ENCODE measurements around the gene RGS19. TPM values are rescaled to one million over a fixed set of nuclear protein-coding genes. Genes with fewer than 3 reads are reported as not detected.

Gene RGS19
- total RNA-seq, 1 donor from 2014 or later: 26.2 TPM

DNA sequence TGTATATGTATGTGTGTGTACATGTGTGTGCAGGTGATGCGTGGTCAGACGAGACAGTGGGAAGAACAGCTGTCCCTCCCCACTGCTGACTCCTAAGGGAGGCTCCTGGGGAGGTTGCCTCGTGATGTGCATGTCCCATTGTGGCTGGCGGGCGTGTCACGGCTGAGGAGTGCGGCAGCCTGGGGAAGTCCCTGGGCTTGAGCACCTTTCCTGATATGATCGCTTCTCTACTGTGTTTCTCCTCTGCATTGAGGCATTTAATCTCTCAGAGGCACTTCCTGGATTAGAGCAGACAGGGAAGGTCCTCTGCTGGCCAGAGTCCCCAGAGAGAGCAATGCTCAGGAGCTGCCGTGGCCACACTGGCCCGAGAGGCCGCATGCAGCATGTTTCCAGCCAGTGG lies 16.6 kb upstream of the RGS19 start:
- no peak for DNase-seq (ENCODE audit: low spot score)
- H3K4me3 Mint-ChIP-seq (ENCODE audit: unreplicated experiment): no peak overlapping the region
- H3K9me3 Mint-ChIP-seq (ENCODE audit: unreplicated experiment): peaks cover 5% of the 10 kb centered on the region
- H3K4me1 Mint-ChIP-seq (ENCODE audit: unreplicated experiment): peaks cover 3% of the 10 kb centered on the region
- peaks cover 9% of the 10 kb centered on the region for H3K36me3 Mint-ChIP-seq (ENCODE audit: low read depth, unreplicated experiment)
- peaks cover 13% of the 10 kb centered on the region for H3K27me3 Mint-ChIP-seq (ENCODE audit: unreplicated experiment)
- TF ChIP-seq, protein P1, sequence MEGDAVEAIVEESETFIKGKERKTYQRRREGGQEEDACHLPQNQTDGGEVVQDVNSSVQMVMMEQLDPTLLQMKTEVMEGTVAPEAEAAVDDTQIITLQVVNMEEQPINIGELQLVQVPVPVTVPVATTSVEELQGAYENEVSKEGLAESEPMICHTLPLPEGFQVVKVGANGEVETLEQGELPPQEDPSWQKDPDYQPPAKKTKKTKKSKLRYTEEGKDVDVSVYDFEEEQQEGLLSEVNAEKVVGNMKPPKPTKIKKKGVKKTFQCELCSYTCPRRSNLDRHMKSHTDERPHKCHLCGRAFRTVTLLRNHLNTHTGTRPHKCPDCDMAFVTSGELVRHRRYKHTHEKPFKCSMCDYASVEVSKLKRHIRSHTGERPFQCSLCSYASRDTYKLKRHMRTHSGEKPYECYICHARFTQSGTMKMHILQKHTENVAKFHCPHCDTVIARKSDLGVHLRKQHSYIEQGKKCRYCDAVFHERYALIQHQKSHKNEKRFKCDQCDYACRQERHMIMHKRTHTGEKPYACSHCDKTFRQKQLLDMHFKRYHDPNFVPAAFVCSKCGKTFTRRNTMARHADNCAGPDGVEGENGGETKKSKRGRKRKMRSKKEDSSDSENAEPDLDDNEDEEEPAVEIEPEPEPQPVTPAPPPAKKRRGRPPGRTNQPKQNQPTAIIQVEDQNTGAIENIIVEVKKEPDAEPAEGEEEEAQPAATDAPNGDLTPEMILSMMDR (IDR thresholded peaks at IDR 0.05; ENCODE audit: unreplicated experiment): no peak
- H3K27ac Mint-ChIP-seq (ENCODE audit: unreplicated experiment): no peak overlapping the region

DNA sequence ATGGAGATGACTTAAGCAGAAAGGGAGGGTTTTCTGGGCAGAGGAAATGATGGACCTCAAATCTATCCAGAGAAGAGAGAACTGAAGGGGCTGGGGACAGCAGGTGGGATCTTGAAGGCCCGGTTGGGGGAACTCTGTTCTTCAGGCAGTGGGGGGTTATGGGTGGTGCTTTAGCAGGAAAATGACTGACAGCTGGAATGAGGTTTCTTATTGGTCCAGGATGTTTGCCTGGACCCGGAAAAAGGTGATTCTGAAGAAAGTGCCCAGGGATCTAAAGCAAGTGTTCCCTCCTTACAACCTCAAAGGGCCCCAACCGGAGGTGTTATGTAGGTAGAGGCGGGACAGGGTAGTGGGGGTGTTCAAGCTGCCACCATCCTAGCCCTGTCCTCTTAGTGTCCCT lies 16.1 kb upstream of the RGS19 start:
- peaks cover 3% of the 10 kb centered on the region for H3K4me1 Mint-ChIP-seq (ENCODE audit: unreplicated experiment)
- TF ChIP-seq, protein P1 (IDR thresholded peaks at IDR 0.05; ENCODE audit: unreplicated experiment): no peak
- DNase-seq (ENCODE audit: low spot score): no peak
- H3K27me3 Mint-ChIP-seq (ENCODE audit: unreplicated experiment): peaks cover 13% of the 10 kb centered on the region
- H3K27ac Mint-ChIP-seq (ENCODE audit: unreplicated experiment): no peak overlapping the region
- peaks cover 5% of the 10 kb centered on the region for H3K9me3 Mint-ChIP-seq (ENCODE audit: unreplicated experiment)
- no peak overlapping the region for H3K4me3 Mint-ChIP-seq (ENCODE audit: unreplicated experiment)
- H3K36me3 Mint-ChIP-seq (ENCODE audit: low read depth, unreplicated experiment): peaks cover 9% of the 10 kb centered on the region

DNA sequence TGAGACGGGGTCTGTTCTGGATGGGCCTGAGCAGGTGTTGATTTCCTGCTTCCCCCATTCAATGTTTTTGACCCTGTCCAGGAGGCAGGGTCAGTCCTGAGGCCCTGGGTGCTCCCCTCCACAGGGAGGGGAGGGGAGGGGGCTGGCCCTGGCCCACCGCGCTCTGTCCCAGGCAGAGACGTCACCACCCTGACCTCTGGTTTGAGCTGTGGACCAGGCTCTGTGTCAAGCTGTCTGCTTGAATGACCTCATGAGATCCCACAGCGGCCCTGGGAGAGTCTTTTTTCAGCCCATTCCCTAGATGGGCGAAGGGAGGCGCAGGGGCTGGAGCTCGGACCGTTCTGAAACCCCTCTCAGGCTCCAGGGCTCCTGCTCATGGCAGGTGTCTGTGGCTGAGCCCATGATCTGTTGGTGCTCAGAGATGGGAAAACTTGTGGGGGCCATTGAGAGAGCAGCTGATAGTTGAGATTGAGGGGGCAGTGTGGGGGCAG lies 13.7 kb upstream of the RGS19 start:
- H3K27me3 Mint-ChIP-seq (ENCODE audit: unreplicated experiment): peaks cover 31% of the 10 kb centered on the region
- H3K4me1 Mint-ChIP-seq (ENCODE audit: unreplicated experiment): peaks cover 12% of the 10 kb centered on the region
- peaks cover 5% of the 10 kb centered on the region for H3K9me3 Mint-ChIP-seq (ENCODE audit: unreplicated experiment)
- TF ChIP-seq, protein P1 (IDR thresholded peaks at IDR 0.05; ENCODE audit: unreplicated experiment): no peak
- no peak overlapping the region for H3K27ac Mint-ChIP-seq (ENCODE audit: unreplicated experiment)
- no peak overlapping the region for H3K4me3 Mint-ChIP-seq (ENCODE audit: unreplicated experiment)
- no peak for DNase-seq (ENCODE audit: low spot score)
- H3K36me3 Mint-ChIP-seq (ENCODE audit: low read depth, unreplicated experiment): peaks cover 17% of the 10 kb centered on the region

DNA sequence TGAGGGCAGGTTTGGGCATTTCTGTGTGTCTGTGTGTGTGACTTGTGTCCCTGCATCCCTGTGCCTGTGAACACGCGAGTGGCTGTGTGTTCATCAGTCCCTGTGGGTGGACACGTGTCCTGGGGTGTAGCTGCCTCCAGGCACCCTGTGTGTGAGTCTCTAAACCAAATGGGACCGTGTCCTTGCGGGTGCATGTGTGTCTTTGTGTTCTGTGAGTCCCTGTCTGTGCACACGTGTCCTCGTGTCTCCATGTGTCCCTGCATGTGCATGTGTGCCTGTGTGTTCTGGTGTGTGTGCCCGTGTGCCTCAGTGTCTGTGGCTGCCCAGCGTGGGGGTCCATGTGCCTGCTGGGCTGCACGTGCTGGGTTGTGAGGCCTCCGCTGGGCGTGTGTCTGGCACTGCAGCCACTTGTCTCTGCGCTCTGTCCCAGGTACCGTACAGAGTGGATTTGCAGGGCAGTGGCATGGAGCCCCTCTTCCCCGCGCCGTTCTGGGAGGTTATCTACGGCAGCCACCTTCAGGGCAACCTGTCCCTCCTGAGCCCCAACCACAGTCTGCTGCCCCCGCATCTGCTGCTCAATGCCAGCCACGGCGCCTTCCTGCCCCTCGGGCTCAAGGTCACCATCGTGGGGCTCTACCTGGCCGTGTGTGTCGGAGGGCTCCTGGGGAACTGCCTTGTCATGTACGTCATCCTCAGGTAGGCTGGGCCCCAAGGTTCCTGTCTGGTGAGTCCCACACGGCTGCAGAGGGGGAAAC lies 13.1 kb upstream of the RGS19 start:
- Mint-ChIP-seq H3K27ac (ENCODE audit: unreplicated experiment) (peak overlapping the region; percentile 57), H3K9me3 (ENCODE audit: unreplicated experiment) (peaks cover 5% of the 10 kb centered on the region), H3K4me1 (ENCODE audit: unreplicated experiment) (peaks cover 12% of the 10 kb centered on the region), H3K36me3 (ENCODE audit: low read depth, unreplicated experiment) (peaks cover 17% of the 10 kb centered on the region), H3K4me3 (ENCODE audit: unreplicated experiment) (no peak overlapping the region), H3K27me3 (ENCODE audit: unreplicated experiment) (peaks cover 34% of the 10 kb centered on the region)
- TF ChIP-seq, protein P1 (IDR thresholded peaks at IDR 0.05; ENCODE audit: unreplicated experiment): no peak
- DNase-seq (ENCODE audit: low spot score): no peak

DNA sequence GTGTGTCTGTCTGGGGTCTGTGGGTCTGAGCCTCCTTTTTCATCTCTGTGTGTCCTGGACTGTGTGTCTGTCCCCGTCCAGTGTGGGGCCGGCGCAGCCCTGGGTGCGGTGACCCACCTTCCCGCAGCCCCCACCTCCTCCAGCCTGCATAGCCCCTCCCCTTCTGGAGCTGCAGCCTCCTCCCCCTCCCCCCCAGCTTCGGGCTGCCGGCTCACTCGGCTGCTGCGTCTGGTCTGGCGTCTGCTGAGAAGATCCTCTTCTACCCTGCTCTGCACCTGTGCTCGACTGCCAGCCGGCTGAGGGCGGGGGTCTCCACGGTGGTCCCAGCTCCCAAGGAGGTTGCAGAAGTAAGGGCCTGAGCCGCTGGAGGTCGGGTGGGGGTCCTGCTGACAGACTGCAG lies 12.5 kb upstream of the RGS19 start:
- Mint-ChIP-seq H3K36me3 (ENCODE audit: low read depth, unreplicated experiment) (peaks cover 14% of the 10 kb centered on the region), H3K27me3 (ENCODE audit: unreplicated experiment) (peaks cover 32% of the 10 kb centered on the region), H3K9me3 (ENCODE audit: unreplicated experiment) (peaks cover 2% of the 10 kb centered on the region), H3K27ac (ENCODE audit: unreplicated experiment) (peak overlapping the region; percentile 11), H3K4me1 (ENCODE audit: unreplicated experiment) (peaks cover 10% of the 10 kb centered on the region), H3K4me3 (ENCODE audit: unreplicated experiment) (peak overlapping the region; percentile 19)
- TF ChIP-seq, protein P1 (IDR thresholded peaks at IDR 0.05; ENCODE audit: unreplicated experiment): no peak
- DNase-seq (ENCODE audit: low spot score): no peak

Data from endothelial cell (in vitro differentiated cells).